ENCODE measurements around the gene KAZN.

The KAZN gene

GRCh38 chr1:14946684-14947238, 348.3 kb downstream of the KAZN start:
- no peak for TF ChIP-seq CTCF (IDR thresholded peaks at IDR 0.05; ENCODE audit: low read depth, low read length, missing control alignments)
- no peak overlapping the region for H3K4me3 ChIP-seq (ENCODE audit: low read depth, low read length)
- DNase-seq (ENCODE audit: low read depth): no peak

GRCh38 chr1:14947421-14947820, 348.9 kb downstream of the KAZN start:
- H3K4me3 ChIP-seq (ENCODE audit: low read depth, low read length): no peak overlapping the region
- DNase-seq (ENCODE audit: low read depth): no peak
- TF ChIP-seq CTCF (IDR thresholded peaks at IDR 0.05; ENCODE audit: low read depth, low read length, missing control alignments): no peak

GRCh38 chr1:14948112-14948652, 349.7 kb downstream of the KAZN start:
- DNase-seq (ENCODE audit: low read depth): no peak
- H3K4me3 ChIP-seq (ENCODE audit: low read depth, low read length): no peak overlapping the region
- TF ChIP-seq CTCF (IDR thresholded peaks at IDR 0.05; ENCODE audit: low read depth, low read length, missing control alignments): no peak

GRCh38 chr1:14949270-14949835, 350.9 kb downstream of the KAZN start:
- DNase-seq (ENCODE audit: low read depth): no peak
- no peak overlapping the region for H3K4me3 ChIP-seq (ENCODE audit: low read depth, low read length)
- TF ChIP-seq CTCF (IDR thresholded peaks at IDR 0.05; ENCODE audit: low read depth, low read length, missing control alignments): no peak

GRCh38 chr1:14949836-14950713, 351.6 kb downstream of the KAZN start:
- no peak overlapping the region for H3K4me3 ChIP-seq (ENCODE audit: low read depth, low read length)
- DNase-seq (ENCODE audit: low read depth): no peak
- no peak for TF ChIP-seq CTCF (IDR thresholded peaks at IDR 0.05; ENCODE audit: low read depth, low read length, missing control alignments)

GRCh38 chr1:14951766-14952165, 353.3 kb downstream of the KAZN start:
- DNase-seq (ENCODE audit: low read depth): no peak
- H3K4me3 ChIP-seq (ENCODE audit: low read depth, low read length): no peak overlapping the region
- no peak for TF ChIP-seq CTCF (IDR thresholded peaks at IDR 0.05; ENCODE audit: low read depth, low read length, missing control alignments)

All from GM12864 (cell line).